ENCODE data around the gene MARK3.
A peak's percentile ranks its signal among the peaks of the same experiment; 100 is the strongest.

Gene MARK3

GRCh38 chr14:103370087-103370486 lies 15.1 kb upstream of the MARK3 start:
- no peak for DNase-seq

GRCh38 chr14:103372017-103372416 lies 13.2 kb upstream of the MARK3 start:
- DNase-seq: no peak

- DNase-seq: no peak
Measured at GRCh38 chr14:103372552-103373304, 12.5 kb upstream of the MARK3 start.

GRCh38 chr14:103374121-103374520 lies 11.1 kb upstream of the MARK3 start:
- no peak for DNase-seq

- DNase-seq: no peak
Measured at GRCh38 chr14:103377522-103378037, 7.6 kb upstream of the MARK3 start.

- no peak for DNase-seq
Measured at GRCh38 chr14:103378038-103378854, 7.0 kb upstream of the MARK3 start.

- no peak for DNase-seq
Measured at GRCh38 chr14:103380719-103381377, 4.4 kb upstream of the MARK3 start.

GRCh38 chr14:103382376-103382775 lies 2.8 kb upstream of the MARK3 start:
- peak; percentile 56 for DNase-seq

- no peak for DNase-seq
Measured at GRCh38 chr14:103384450-103385151, 614 bp upstream of the MARK3 start.

- DNase-seq: peak; percentile 49
Measured at GRCh38 chr14:103385929-103386712, 906 bp downstream of the MARK3 start.

- no peak for DNase-seq
Measured at GRCh38 chr14:103386713-103387329, 1.6 kb downstream of the MARK3 start.

GRCh38 chr14:103388664-103389063 lies 3.4 kb downstream of the MARK3 start:
- DNase-seq: no peak

- no peak for DNase-seq
Measured at GRCh38 chr14:103390605-103391004, 5.4 kb downstream of the MARK3 start.

- peak; percentile 37 for DNase-seq
Measured at GRCh38 chr14:103391048-103391447, 5.8 kb downstream of the MARK3 start.

GRCh38 chr14:103392106-103392505 lies 6.9 kb downstream of the MARK3 start:
- no peak for DNase-seq

- DNase-seq: no peak
Measured at GRCh38 chr14:103392572-103392971, 7.4 kb downstream of the MARK3 start.

- no peak for DNase-seq
Measured at GRCh38 chr14:103393070-103393469, 7.9 kb downstream of the MARK3 start.

- DNase-seq: no peak
Measured at GRCh38 chr14:103393676-103394626, 8.7 kb downstream of the MARK3 start.

GRCh38 chr14:103395244-103395643 lies 10.0 kb downstream of the MARK3 start:
- peak; percentile 26 for DNase-seq

- no peak for DNase-seq
Measured at GRCh38 chr14:103396463-103396862, 11.2 kb downstream of the MARK3 start.

Data from activated CD4-positive, alpha-beta T cell treated with anti-CD3 and anti-CD28 coated beads, Interleukin-10, Interleukin-2, amounts not matched to agents 100 ng/mL and 50 ng/mL, durations not matched to agents 16 hours and 8 hours (primary cell).